SK-MEL-5 (cell line): ENCODE measurements around the gene SPRR1A. TPM values are rescaled to one million over a fixed set of nuclear protein-coding genes. Genes with fewer than 3 reads are reported as not detected.

Experiments used
- DNase-seq: peaks from one replicate; pipeline ENCODE4 v3.0.0-alpha.2; 2016; ENCODE audit warnings: low read depth, low spot score
- in situ Hi-C: cut with HindIII; loops from 2 replicates; pipeline ENCODE4 v1.10.0; 2016; ENCODE audit warnings: low sequenced_read_pairs, high pct_unique_total_duplicates, low pct_unique_long_range_greater_than_20kb
- polyA plus RNA-seq, 2 experiments: library from polyadenylated mRNA; depleted of rRNA; stranded (reverse); fragments of >200 nt; gene quantifications; 2 replicates each; pipeline ENCODE4 v1.2.3, GENCODE V29; 2015
- total RNA-seq: library from RNA; depleted of rRNA; stranded (reverse); fragments of >200 nt; shearing (Covaris generic); gene quantifications from 2 replicates; pipeline ENCODE4 v1.2.3, GENCODE V29; 2014; rRNA removed

SPRR1A gene
- not detected in 2 replicates for total RNA-seq
- not detected in 2 replicates for polyA plus RNA-seq (2015; cell fraction: cytosol; rRNA removed)
- polyA plus RNA-seq (2015; cell fraction: nucleus; rRNA removed) = not detected in 2 replicates

GRCh38 chr1:152983743-152984142 lies at the start of gene SPRR1A:
Gene SPRR1A (plus strand): TSS chr1:152984081. CDS start chr1:152985231, 1,150 bp downstream.
- in situ Hi-C loops = no loop called here
- DNase-seq = no peak

- in situ Hi-C loops = no loop called here
- no peak for DNase-seq
Measured at GRCh38 chr1:152940614-152941013, 43.3 kb upstream of the SPRR1A start.

- DNase-seq = peak; percentile 47
- in situ Hi-C loops = no loop called here
Measured at GRCh38 chr1:152941037-152941711, 42.7 kb upstream of the SPRR1A start.

GRCh38 chr1:152942161-152942560 lies 41.7 kb upstream of the SPRR1A start:
- no peak for DNase-seq

GRCh38 chr1:152946248-152946647 lies 37.6 kb upstream of the SPRR1A start:
- no peak for DNase-seq
- in situ Hi-C loops = no loop called here

More at GRCh38 chr1:152942161-152942560, 41.7 kb upstream of the SPRR1A start:
- in situ Hi-C loops = no loop called here

GRCh38 chr1:152946651-152947256 lies 37.1 kb upstream of the SPRR1A start, which contains the start of gene SPRR5:
Gene SPRR5 (plus strand): TSS chr1:152947206. CDS start chr1:152948555, 1,349 bp downstream.
- in situ Hi-C loops = no loop called here
- DNase-seq = no peak

GRCh38 chr1:152951711-152952110 lies 32.2 kb upstream of the SPRR1A start:
- in situ Hi-C loops = no loop called here
- DNase-seq = no peak

GRCh38 chr1:152953761-152954160 lies 30.1 kb upstream of the SPRR1A start:
- DNase-seq = no peak
- in situ Hi-C loops = no loop called here

GRCh38 chr1:152954436-152954835 lies 29.4 kb upstream of the SPRR1A start:
- in situ Hi-C loops = no loop called here
- DNase-seq = no peak

- DNase-seq = no peak
- in situ Hi-C loops = no loop called here
Measured at GRCh38 chr1:152957561-152957960, 26.3 kb upstream of the SPRR1A start.

GRCh38 chr1:152959273-152959672 lies 24.6 kb upstream of the SPRR1A start:
- DNase-seq = no peak
- in situ Hi-C loops = no loop called here

GRCh38 chr1:152959801-152960451 lies 24.0 kb upstream of the SPRR1A start:
- no peak for DNase-seq
- in situ Hi-C loops = no loop called here

GRCh38 chr1:152960452-152961044 lies 23.3 kb upstream of the SPRR1A start:
- in situ Hi-C loops = no loop called here
- DNase-seq = peak; percentile 32

GRCh38 chr1:152961226-152961891 lies 22.5 kb upstream of the SPRR1A start:
- in situ Hi-C loops = no loop called here
- DNase-seq = peak; percentile 38

GRCh38 chr1:152962876-152963415 lies 20.9 kb upstream of the SPRR1A start:
- no peak for DNase-seq
- in situ Hi-C loops = no loop called here

- no peak for DNase-seq
- in situ Hi-C loops = no loop called here
Measured at GRCh38 chr1:152964536-152964935, 19.3 kb upstream of the SPRR1A start.

GRCh38 chr1:152965853-152966252 lies 18.0 kb upstream of the SPRR1A start:
- in situ Hi-C loops = no loop called here
- no peak for DNase-seq
